ENCODE data around the gene UBA1. TPM values are rescaled to one million over a fixed set of nuclear protein-coding genes. Genes with fewer than 3 reads are reported as not detected.

UBA1 gene
- total and polyA plus RNA-seq, 8 donors, result 192 to 248 (median 218) TPM

GRCh38 chrX:47172971-47173792 is 20.4 kb upstream of the UBA1 start:
- Histone ChIP-seq H3K9me3 (no peaks in the 10 kb centered on the region), H3K27me3 (no peaks in the 10 kb centered on the region), H3K27ac (no peak overlapping the region), H3K4me1 (no peaks in the 10 kb centered on the region), H3K36me3 (peaks cover 0 to 89% of the 10 kb centered on the region in 2 donors), H3K4me3 (no peak overlapping the region)
- no peak for ATAC-seq
- intact Hi-C loops (cut with DNase I), result no loop called here
- DNase-seq, result peak in 1 of 4 donors; percentile 22
- no peak for TF ChIP-seq CTCF (IDR thresholded peaks at IDR 0.05)

GRCh38 chrX:47174376-47174775 is 19.3 kb upstream of the UBA1 start:
- DNase-seq (peak in 1 of 4 donors; percentile 19), ATAC-seq (no peak)
- no peak for TF ChIP-seq CTCF (IDR thresholded peaks at IDR 0.05)
- no peaks in the 10 kb centered on the region for H3K27me3 ChIP-seq
- H3K27ac ChIP-seq, result no peak overlapping the region
- H3K4me3 ChIP-seq, result no peak overlapping the region
- intact Hi-C loops (cut with DNase I), result no loop called here
- no peaks in the 10 kb centered on the region for H3K9me3 ChIP-seq
- peaks cover 0 to 97% of the 10 kb centered on the region in 2 donors for H3K36me3 ChIP-seq
- no peaks in the 10 kb centered on the region for H3K4me1 ChIP-seq

GRCh38 chrX:47174846-47175587 is 18.6 kb upstream of the UBA1 start:
- DNase-seq, result peak in 1 of 4 donors; percentile 14
- no peaks in the 10 kb centered on the region for H3K4me1 ChIP-seq

GRCh38 chrX:47175588-47175980 is 18.0 kb upstream of the UBA1 start:
- no peak for ATAC-seq
- no peaks in the 10 kb centered on the region for H3K9me3 ChIP-seq
- DNase-seq, result peak in 1 of 4 donors; percentile 9
- H3K4me1 ChIP-seq, result no peaks in the 10 kb centered on the region
- no peak overlapping the region for H3K27ac ChIP-seq
- H3K27me3 ChIP-seq, result no peaks in the 10 kb centered on the region
- no peak overlapping the region for H3K4me3 ChIP-seq
- no peak for TF ChIP-seq CTCF (IDR thresholded peaks at IDR 0.05)
- H3K36me3 ChIP-seq, result peaks cover 0 to 97% of the 10 kb centered on the region in 2 donors
- intact Hi-C loops (cut with DNase I), result no loop called here

More at GRCh38 chrX:47174846-47175587, 18.6 kb upstream of the UBA1 start:
- no peak for ATAC-seq
- Histone ChIP-seq H3K4me3 (no peak overlapping the region), H3K27ac (no peak overlapping the region), H3K36me3 (peaks cover 0 to 97% of the 10 kb centered on the region in 2 donors), H3K9me3 (no peaks in the 10 kb centered on the region), H3K27me3 (no peaks in the 10 kb centered on the region)
- intact Hi-C loops (cut with DNase I), result no loop called here
- TF ChIP-seq CTCF (IDR thresholded peaks at IDR 0.05), result no peak

- no peak for ATAC-seq
- peaks cover 0 to 97% of the 10 kb centered on the region in 2 donors for H3K36me3 ChIP-seq
Observed at GRCh38 chrX:47176101-47176740, 17.4 kb upstream of the UBA1 start.

More at GRCh38 chrX:47176101-47176740, 17.4 kb upstream of the UBA1 start:
- DNase-seq, result peak in 1 of 4 donors; percentile 19
- Histone ChIP-seq H3K4me1 (no peaks in the 10 kb centered on the region), H3K9me3 (no peaks in the 10 kb centered on the region), H3K4me3 (no peak overlapping the region), H3K27me3 (no peaks in the 10 kb centered on the region), H3K27ac (no peak overlapping the region)
- TF ChIP-seq CTCF (IDR thresholded peaks at IDR 0.05), result no peak
- intact Hi-C loops (cut with DNase I), result no loop called here
